GM12892 (cell line): ENCODE data around the gene DSTYK.

Source experiments
- DNase-seq: peaks from one replicate; pipeline ENCODE4 v3.0.0; 2011; ENCODE audit not compliant: insufficient read length
- FAIRE-seq: peaks from 2 replicates; lab custom pipeline; 2011; peaks lifted over from hg19 to GRCh38; lab: Jason Lieb, UNC
- POLR2A ChIP-seq: IDR thresholded peaks from 2 replicates; pipeline ENCODE4 v1.6.1; 2011; ENCODE audit warnings: low read depth, low read length, control low read depth
- POLR2AphosphoS5 ChIP-seq: IDR thresholded peaks from 2 replicates; pipeline ENCODE4 v1.6.1; 2011; ENCODE audit warnings: low read depth, low read length, control low read depth
- TAF1 ChIP-seq: IDR thresholded peaks from 2 replicates; pipeline ENCODE4 v1.6.1; 2011; ENCODE audit warnings: low read depth, mild to moderate bottlenecking, control low read depth, low read length, borderline replicate concordance

DSTYK gene

DNA sequence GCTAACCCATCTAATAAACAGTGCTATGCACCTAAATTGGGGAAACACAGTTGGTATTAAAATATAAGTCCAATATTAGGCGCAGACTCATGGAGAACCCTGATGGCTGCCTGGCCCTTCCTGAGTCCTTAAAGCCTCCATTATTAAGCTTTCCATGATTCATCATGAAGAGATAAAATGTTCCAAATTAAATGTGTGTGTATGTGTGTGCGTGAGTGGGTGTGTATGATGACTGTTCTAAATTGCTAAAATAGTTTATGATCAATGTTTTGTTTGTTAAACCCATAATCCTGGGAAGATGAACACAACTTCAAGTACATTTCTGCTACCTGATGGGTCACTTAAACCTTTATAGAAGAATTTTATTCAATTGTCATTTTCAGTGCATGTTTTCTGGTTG lies 83.5 kb downstream of the DSTYK start:
- DNase-seq: no peak
- FAIRE-seq: no peak
- TF ChIP-seq POLR2AphosphoS5 (no peak), POLR2A (no peak), TAF1 (no peak)

DNA sequence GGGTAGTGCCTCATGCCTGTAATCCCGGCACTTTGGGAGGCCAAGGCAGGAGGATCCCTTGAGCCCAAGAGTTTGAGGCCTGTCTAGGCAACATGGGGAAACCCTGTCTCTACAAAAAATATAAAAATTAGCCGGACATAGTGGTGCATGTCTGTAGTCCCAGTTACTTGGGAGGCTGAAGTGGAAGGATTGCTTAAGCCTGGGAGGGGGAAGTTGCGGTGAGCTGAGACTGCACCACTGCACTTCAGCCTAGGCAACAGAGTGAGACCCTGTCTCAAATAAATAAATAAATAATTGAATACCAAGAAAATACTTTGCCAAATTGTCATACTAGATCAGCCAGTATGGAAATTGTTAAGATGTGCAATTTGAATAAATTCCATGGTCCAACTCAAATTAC lies 83.9 kb downstream of the DSTYK start:
- no peak for DNase-seq
- TF ChIP-seq TAF1: no peak
- no peak for FAIRE-seq

DNA sequence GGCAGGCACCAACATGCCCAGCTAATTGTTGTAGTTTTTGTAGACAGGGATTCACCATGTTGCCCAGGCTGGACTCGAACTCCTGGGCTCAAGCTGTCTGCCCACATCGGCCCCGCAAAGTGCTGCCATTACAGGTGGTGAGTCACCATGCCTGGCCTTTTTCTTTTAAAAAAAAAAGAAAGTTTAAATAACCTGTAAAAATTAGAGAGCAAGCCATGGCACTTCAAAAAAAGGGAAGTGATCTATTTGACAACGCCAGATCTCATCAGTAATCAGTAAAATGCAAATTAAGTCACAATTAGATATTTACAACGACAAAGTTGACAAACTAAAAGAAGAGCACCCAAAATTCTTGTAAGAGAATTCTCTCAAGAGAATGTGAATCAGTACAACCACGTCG lies 86.8 kb downstream of the DSTYK start:
- no peak for TF ChIP-seq POLR2A
- no peak for TF ChIP-seq POLR2AphosphoS5
- TF ChIP-seq TAF1: no peak
- FAIRE-seq: no peak
- DNase-seq: no peak

DNA sequence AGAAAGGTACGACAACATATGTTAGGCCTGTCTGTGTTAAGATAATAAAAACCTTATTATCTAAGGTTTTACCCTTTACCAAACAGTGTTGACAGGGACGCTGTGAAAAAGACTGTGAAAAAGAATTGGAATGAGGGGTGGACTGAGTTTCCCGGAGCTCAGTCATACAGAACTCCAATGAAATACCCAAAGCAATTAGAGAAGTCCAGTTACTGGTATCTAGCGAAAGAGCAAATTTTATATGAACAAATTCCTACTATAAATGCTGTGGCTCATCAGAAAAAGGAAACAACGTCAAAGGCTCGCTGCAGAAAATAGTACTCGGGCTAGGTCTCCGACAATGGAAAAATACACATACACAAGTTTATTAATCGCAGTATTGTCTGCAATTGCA lies 89.0 kb downstream of the DSTYK start:
- DNase-seq: no peak
- no peak for TF ChIP-seq POLR2A
- no peak for TF ChIP-seq POLR2AphosphoS5
- no peak for TF ChIP-seq TAF1
- FAIRE-seq: no peak

DNA sequence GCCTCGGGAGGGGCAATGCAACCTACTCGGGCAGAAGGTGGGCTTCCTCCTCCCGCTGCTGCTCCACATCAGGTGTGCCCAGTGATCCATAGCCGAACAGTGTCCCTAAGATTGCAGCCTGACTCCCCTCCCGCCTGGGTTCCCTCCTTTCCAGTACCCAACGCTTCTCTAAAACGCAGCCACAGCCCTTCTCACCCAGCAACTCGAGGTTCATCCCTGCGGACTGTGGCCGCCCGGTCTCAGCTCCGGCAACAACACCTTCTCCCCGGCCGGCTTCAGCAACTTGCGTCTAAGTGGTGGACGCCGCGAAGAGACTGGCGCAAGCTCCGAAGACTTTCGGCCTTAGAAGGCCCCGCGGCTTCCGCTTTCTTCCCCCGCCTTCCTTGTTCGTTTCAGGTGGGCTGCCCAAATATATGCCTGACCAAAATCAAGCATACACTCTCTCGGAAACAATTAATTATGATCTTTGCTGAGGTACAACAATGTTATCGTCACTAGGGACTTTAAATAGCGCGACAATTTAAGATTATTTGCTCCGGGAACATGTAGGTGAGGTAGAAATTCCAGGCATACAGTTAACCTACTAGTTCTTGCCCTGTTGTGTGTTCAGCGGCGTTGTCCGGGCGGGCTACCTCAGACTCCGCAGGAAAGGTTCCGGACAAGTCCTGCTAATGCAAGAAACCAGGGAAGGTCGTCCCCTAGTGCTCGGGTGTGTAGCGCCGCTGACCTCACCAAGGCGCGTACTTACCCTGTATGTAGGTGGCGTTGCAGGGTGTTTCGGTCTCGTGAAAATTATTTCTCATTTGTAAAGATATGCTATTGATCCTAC lies 89.6 kb downstream of the DSTYK start, which contains the start of gene RBBP5:
Gene RBBP5, minus strand, starts transcription at position 319 of the 829 bp plus-strand sequence. Its CDS starts 105 bp downstream, at position 214.
- DNase-seq (peak; percentile 77), FAIRE-seq (peak; percentile 95)
- TF ChIP-seq POLR2AphosphoS5 (peak; percentile 98), POLR2A (peak; percentile 99), TAF1 (peak; percentile 94)

DNA sequence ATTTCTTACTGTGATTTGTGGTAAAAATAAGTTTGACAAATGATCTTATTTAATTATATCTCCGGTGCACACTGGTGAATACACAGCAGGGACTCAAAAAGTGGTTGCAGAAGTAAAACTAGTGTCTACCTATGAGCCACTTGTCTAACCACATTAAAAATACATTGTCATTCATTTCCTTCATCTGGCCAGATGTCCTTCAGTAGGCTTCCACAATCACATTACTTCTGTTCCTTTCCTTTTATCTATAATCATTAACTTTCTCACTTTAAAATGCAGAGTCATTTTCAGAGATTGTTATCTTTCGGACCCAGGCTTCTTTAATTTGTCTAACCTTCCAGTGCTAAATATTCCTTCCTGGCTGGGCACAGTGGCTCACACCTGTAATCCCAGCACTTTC lies 92.8 kb downstream of the DSTYK start:
- no peak for TF ChIP-seq TAF1
- TF ChIP-seq POLR2A: no peak
- no peak for TF ChIP-seq POLR2AphosphoS5
- DNase-seq: no peak
- FAIRE-seq: no peak

DNA sequence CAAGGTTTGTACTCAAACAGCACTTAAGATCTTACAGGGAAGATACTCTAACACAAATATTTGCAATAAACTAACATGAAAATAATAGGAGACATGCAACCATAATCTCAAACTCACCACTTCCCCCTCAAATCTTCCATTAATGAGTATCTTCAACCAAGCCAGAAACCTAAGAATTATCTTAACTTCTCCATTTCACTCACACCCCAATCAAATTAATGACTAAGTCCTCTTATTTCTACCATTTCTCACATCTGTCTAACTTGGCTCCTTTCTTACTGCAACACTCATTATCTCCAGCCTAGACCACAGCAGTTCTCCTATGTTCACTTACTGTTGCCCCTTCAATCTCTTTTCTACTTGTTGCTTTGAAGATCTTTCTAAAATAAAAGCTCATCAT lies 100.1 kb downstream of the DSTYK start:
- FAIRE-seq (peak; percentile 14), DNase-seq (no peak)
- no peak for TF ChIP-seq TAF1

DNA sequence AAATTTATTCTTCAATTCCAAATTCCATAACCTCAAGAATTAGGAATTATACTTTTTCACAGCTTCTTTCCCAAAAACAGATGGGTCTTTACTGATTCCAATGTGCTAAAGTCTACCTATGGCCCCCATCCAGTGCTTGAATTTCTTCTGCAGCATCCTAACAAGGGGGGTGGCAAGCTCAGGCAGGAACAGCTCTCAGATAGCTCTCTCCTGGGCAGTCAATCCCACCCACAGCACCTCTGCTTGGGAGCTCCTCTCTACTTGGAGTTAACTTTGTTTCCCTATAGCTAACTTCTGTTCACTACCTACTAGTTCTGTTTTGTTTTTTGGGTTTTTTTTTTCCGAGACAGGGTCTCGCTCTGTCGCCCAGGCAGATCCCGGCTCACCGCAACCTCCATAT lies 101.8 kb downstream of the DSTYK start:
- TF ChIP-seq TAF1 (no peak), POLR2A (no peak), POLR2AphosphoS5 (no peak)
- FAIRE-seq (no peak), DNase-seq (no peak)

DNA sequence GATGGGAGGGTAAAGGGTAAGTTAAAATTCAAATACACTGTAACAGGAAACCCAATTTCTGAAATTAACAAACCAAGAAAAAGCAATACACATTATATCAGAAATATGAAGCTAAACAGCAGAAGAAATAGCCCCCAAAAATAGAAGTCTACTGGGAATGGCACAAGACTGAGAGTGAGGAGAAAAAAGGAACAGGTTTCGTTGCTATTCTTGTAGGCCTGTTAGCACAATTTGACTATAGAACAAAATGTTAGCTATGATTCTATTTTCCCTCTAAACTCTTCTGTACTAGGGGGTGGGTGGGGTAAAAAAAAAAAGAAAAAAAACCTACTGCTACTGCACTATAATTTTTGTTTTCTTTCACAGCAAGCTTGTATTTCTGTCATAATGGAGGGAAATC lies 102.2 kb downstream of the DSTYK start:
- no peak for DNase-seq

DNA sequence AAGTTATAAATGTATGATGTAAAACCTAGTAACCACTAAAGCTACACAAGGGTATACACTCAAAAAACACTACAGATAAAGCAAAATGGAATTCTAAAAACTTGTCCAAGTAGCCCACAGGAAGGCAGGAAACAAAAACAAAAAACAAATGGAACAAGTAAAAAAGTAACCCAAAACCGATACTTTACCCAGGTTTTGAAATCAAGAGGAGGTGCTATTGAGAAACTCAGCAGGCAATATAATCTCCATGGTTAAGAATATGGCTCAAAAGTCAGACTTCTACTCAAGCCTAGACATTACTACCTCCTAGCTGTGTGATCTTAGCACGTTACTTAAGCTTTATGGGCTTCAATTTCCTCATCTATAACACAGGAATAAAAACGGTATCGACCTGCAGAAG lies 103.0 kb downstream of the DSTYK start:
- no peak for DNase-seq
- no peak for FAIRE-seq
- TF ChIP-seq POLR2AphosphoS5 (no peak), POLR2A (no peak), TAF1 (no peak)

More for the DNA sequence above, 102.2 kb downstream of the DSTYK start:
- FAIRE-seq: no peak
- no peak for TF ChIP-seq TAF1
- no peak for TF ChIP-seq POLR2AphosphoS5
- no peak for TF ChIP-seq POLR2A

DNA sequence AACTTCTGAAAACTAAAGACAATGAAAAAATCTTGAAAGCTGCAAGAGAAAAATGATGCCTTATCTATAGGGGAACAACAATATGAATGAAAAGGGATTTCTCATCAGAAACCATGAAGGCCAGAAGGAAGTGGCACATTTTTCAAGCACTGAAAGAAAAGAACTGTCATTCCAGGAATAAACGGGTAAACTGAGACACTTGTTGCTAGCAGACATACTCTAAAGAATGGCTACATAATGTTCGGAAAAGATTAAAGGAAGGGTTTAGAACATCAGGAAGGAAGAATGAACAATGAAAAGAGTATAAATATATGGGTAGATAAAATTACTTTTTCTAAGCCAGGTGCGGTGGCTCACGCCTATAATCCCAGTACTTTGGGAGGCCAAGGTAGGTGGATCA lies 104.2 kb downstream of the DSTYK start:
- no peak for FAIRE-seq
- DNase-seq: no peak
- TF ChIP-seq POLR2AphosphoS5 (no peak), TAF1 (no peak), POLR2A (no peak)

DNA sequence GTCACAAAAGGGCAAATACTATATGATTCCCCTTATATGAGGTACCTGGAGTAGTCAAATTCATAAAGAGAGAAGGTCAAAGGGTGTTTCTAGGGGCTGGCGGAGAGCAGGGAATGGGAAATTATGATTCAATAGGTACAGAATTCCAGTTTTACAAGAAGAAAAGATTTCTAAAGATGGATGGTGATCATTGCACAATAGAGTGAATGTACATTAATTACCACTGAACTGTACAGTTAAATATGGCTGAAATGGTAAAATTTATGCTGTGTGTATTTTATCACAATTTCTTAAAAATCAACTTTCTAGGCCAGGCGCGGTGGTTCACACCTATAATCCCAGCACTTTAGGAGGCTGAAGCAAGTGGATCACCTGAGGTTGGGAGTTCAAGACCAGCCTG lies 109.1 kb downstream of the DSTYK start:
- TF ChIP-seq TAF1 (no peak), POLR2AphosphoS5 (no peak), POLR2A (no peak)
- FAIRE-seq: no peak
- DNase-seq: no peak

DNA sequence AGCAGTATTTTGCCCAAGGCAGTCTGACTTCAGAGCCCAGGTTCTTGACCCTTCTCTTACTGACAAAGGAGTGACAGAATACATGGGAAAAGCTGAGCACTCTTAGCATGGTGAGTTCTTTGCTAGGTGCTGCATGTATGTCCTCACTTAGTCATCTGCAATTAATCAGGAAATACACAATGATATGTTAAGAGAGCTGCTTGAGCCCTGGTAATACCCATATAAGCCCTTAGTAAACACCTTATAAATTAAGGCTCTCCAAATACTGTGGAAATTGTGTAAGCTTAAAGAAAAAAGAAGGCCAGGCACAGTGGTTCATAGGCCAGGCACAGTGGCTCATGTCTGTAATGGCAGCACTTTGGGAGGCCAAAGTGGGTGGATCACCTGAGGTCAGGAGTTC lies 113.3 kb downstream of the DSTYK start:
- no peak for FAIRE-seq
- no peak for DNase-seq
- no peak for TF ChIP-seq POLR2AphosphoS5
- no peak for TF ChIP-seq TAF1
- no peak for TF ChIP-seq POLR2A
